ENCODE results near the gene CKM. TPM values are rescaled to one million over a fixed set of nuclear protein-coding genes. Genes with fewer than 3 reads are reported as not detected.

The CKM gene
- total RNA-seq, 1 donor from 2014 or later = not detected

GRCh38 chr19:45293682-45294081 is 29.0 kb downstream of the CKM start:
- no peak overlapping the region for H3K4me3 ChIP-seq (ENCODE audit: low read depth, low read length)
- DNase-seq (ENCODE audit: low read depth) = no peak
- no peak for TF ChIP-seq CTCF (conservative IDR thresholded peaks at IDR 0.05; ENCODE audit: low read depth, low read length)

GRCh38 chr19:45291834-45292233 is 30.8 kb downstream of the CKM start:
- no peak for TF ChIP-seq CTCF (conservative IDR thresholded peaks at IDR 0.05; ENCODE audit: low read depth, low read length)
- H3K4me3 ChIP-seq (ENCODE audit: low read depth, low read length) = no peak overlapping the region
- no peak for DNase-seq (ENCODE audit: low read depth)

- no peak for DNase-seq (ENCODE audit: low read depth)
- no peak overlapping the region for H3K4me3 ChIP-seq (ENCODE audit: low read depth, low read length)
- TF ChIP-seq CTCF (conservative IDR thresholded peaks at IDR 0.05; ENCODE audit: low read depth, low read length) = no peak
These were observed 32.2 kb downstream of the CKM start for GRCh38 chr19:45290381-45290931.

GRCh38 chr19:45283443-45284033 is 39.1 kb downstream of the CKM start:
- no peak overlapping the region for H3K4me3 ChIP-seq (ENCODE audit: low read depth, low read length)

GRCh38 chr19:45280471-45280961 is 42.2 kb downstream of the CKM start:
- TF ChIP-seq CTCF (conservative IDR thresholded peaks at IDR 0.05; ENCODE audit: low read depth, low read length) = no peak
- H3K4me3 ChIP-seq (ENCODE audit: low read depth, low read length) = no peak overlapping the region

More at GRCh38 chr19:45283443-45284033, 39.1 kb downstream of the CKM start:
- TF ChIP-seq CTCF (conservative IDR thresholded peaks at IDR 0.05; ENCODE audit: low read depth, low read length) = no peak
- DNase-seq (ENCODE audit: low read depth) = no peak

GRCh38 chr19:45279587-45280192 is 43.0 kb downstream of the CKM start:
- no peak overlapping the region for H3K4me3 ChIP-seq (ENCODE audit: low read depth, low read length)
- TF ChIP-seq CTCF (conservative IDR thresholded peaks at IDR 0.05; ENCODE audit: low read depth, low read length) = no peak
- DNase-seq (ENCODE audit: low read depth) = no peak

More at GRCh38 chr19:45280471-45280961, 42.2 kb downstream of the CKM start:
- DNase-seq (ENCODE audit: low read depth) = no peak
